OCI-LY7 (cell line): ENCODE results near the gene DCAF7. TPM values are rescaled to one million over a fixed set of nuclear protein-coding genes. Genes with fewer than 3 reads are reported as not detected.
A peak's percentile ranks its signal among the peaks of the same experiment; 100 is the strongest.

ENCODE experiments used
- BruUV-seq: library from RNA; stranded (reverse); fragments of 400-500 nt; replicated peaks from 2 replicates; lab custom pipeline; 2021; lab: Mats Ljungman, UMichigan
- CTCF ChIA-PET: fragments of 300-600 bp; sonication (Branson Sonifier 250); formaldehyde crosslinking; loops from one replicate; lab custom pipeline; 2022; ENCODE audit warnings: antibody characterized with exemption; ENCODE audit not compliant: unreplicated experiment; lab: Charles Lee
- POLR2A ChIA-PET: fragments of 300-600 bp; sonication (Branson Sonifier 250); formaldehyde crosslinking; loops from one replicate; lab custom pipeline; 2022; ENCODE audit warnings: antibody characterized with exemption; lab: Charles Lee
- DNase-seq: peaks from one replicate; pipeline ENCODE4 v3.0.0-alpha.2; 2015; ENCODE audit warnings: low spot score
- H2AFZ ChIP-seq: fragments of 200-600 bp; sonication (generic), shearing (Covaris generic); 2 replicates; pipeline ENCODE4 v1.6.1; 2014; ENCODE audit warnings: mild to moderate bottlenecking, antibody characterized with exemption, low read length, moderate library complexity
- H3K27ac ChIP-seq: fragments of 200-600 bp; sonication (generic); 2 replicates; pipeline ENCODE4 v1.5.1; 2014; ENCODE audit warnings: mixed run types, low read depth, mild to moderate bottlenecking, moderate library complexity, low read length, inconsistent platforms; ENCODE audit not compliant: poor library complexity, severe bottlenecking
- H3K36me3 ChIP-seq: fragments of 200-600 bp; sonication (generic); 2 replicates; pipeline ENCODE4 v1.6.1; 2014; ENCODE audit warnings: mild to moderate bottlenecking, antibody characterized with exemption, low read length, moderate library complexity, mixed read lengths; ENCODE audit not compliant: insufficient read depth
- H3K4me1 ChIP-seq: fragments of 200-600 bp; sonication (generic); 2 replicates; pipeline ENCODE4 v1.5.1; 2014; ENCODE audit warnings: mild to moderate bottlenecking, low read length; ENCODE audit not compliant: insufficient read depth, poor library complexity, severe bottlenecking
- H3K4me2 ChIP-seq: fragments of 200-600 bp; sonication (generic); 2 replicates; pipeline ENCODE4 v1.6.1; 2014; ENCODE audit warnings: mild to moderate bottlenecking, low read length
- H3K4me3 ChIP-seq: fragments of 200-600 bp; sonication (generic); 2 replicates; pipeline ENCODE4 v1.5.1; 2014; ENCODE audit warnings: mild to moderate bottlenecking, low read depth, low read length; ENCODE audit not compliant: poor library complexity, severe bottlenecking
- H3K79me2 ChIP-seq: fragments of 200-600 bp; sonication (generic); 2 replicates; pipeline ENCODE4 v1.6.1; 2016; ENCODE audit warnings: low read depth, mild to moderate bottlenecking, low read length, moderate library complexity, mixed read lengths; ENCODE audit not compliant: insufficient read depth
- H3K9me2 ChIP-seq: fragments of 200-600 bp; sonication (generic); 2 replicates; pipeline ENCODE4 v1.6.1; 2016; ENCODE audit warnings: mild to moderate bottlenecking, low read length, mixed read lengths; ENCODE audit not compliant: insufficient read depth
- H3K9me3 ChIP-seq: fragments of 200-600 bp; sonication (generic); 2 replicates; pipeline ENCODE4 v1.6.1; 2014; ENCODE audit warnings: mild to moderate bottlenecking, mixed run types, low read length, mixed read lengths
- H4K20me1 ChIP-seq: fragments of 200-600 bp; sonication (generic); 2 replicates; pipeline ENCODE4 v1.6.1; 2014; ENCODE audit warnings: mild to moderate bottlenecking, antibody characterized with exemption, low read length, moderate library complexity, mixed read lengths; ENCODE audit not compliant: insufficient read depth
- CTCF ChIP-seq: fragments of 200-600 bp; sonication (generic); conservative IDR thresholded peaks from 2 replicates; pipeline ENCODE4 v1.5.1; 2014; ENCODE audit warnings: mild to moderate bottlenecking, antibody characterized with exemption, low read length, moderate library complexity, mixed read lengths
- EZH2phosphoT487 ChIP-seq: fragments of 200-600 bp; sonication (generic); IDR thresholded peaks from 2 replicates; pipeline ENCODE4 v1.6.1; 2018; ENCODE audit warnings: low read depth, borderline replicate concordance, mild to moderate bottlenecking, mixed run types, antibody characterized with exemption, low read length, moderate library complexity, mixed read lengths
- intact Hi-C: fragments of 100-400 bp; cut with micrococcal nuclease; formaldehyde crosslinking; loops from one replicate; pipeline ENCODE4 v1.10.0; 2022; ENCODE audit not compliant: unreplicated experiment
- total RNA-seq, 2 experiments: library from RNA; depleted of rRNA in 1 of 2; stranded (reverse); fragments of >200 nt in 1 of 2; shearing (Covaris generic) in 1 of 2; gene quantifications; 2 replicates each; pipeline ENCODE4 v1.2.3, GENCODE V29; 2014 to 2022

The DCAF7 gene
- total RNA-seq, 2 experiments from 2014 or later, result 46.4 to 121 TPM

- Histone ChIP-seq H4K20me1 (peaks cover 1% of the 10 kb centered on the region; the same call in 1 of the 2 replicates), H2AFZ (no peak overlapping the region), H3K27ac (no peak overlapping the region), H3K79me2 (peaks cover 32% of the 10 kb centered on the region), H3K4me1 (peaks cover 2% of the 10 kb centered on the region), H3K4me2 (no peak overlapping the region), H3K36me3 (peaks cover 2% of the 10 kb centered on the region; the same call in 1 of the 2 replicates), H3K4me3 (no peak overlapping the region), H3K9me2 (no peaks in the 10 kb centered on the region), H3K9me3 (no peaks in the 10 kb centered on the region)
- CTCF ChIA-PET, result no interaction called here
- POLR2A ChIA-PET, result no interaction called here
- TF ChIP-seq EZH2phosphoT487 (no peak), CTCF (no peak)
- no peak for DNase-seq
- no TSS peak for BruUV-seq
- intact Hi-C loops, result no loop called here
Observed at GRCh38 chr17:63547083-63547523, 3.2 kb upstream of the DCAF7 start.

DNA sequence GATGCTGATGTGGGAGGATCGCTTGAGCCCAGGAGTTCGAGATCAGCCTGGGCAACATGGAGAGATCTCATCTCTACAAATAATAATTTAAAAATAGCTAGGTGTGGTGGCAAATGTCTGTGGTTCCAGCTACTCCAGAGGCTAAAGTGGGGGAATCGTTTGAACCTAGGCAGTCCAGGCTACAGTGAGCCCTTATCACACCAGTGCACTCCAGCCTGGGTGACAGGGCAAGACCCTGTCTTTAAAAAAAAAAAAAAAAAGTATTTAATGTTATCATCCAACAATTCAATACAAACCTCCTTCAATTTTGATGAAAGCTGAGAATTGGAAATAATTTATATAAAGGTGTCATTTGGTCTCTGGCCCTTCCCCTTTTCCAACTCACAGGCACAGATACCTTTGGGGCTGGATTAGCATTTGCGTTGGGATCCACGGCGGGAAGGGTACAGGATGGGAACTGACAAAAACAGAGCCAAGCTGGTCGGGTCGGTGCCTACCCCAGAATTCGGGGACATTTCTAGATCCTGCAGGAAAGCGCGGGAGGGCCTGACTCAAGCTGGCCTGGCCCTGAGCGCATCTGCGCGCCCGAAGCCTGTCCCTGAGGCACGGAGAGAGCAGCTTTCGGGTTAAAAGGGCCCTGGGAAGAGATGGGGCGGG, 860 bp upstream of the DCAF7 start:
- no peaks in the 10 kb centered on the region for H3K9me2 ChIP-seq
- BruUV-seq, result TSS peak; percentile 92
- TF ChIP-seq EZH2phosphoT487 (no peak), CTCF (no peak)
- H3K27ac ChIP-seq, result peak overlapping the region; percentile 89
- POLR2A ChIA-PET, result interaction anchor here (0.5 to 1.1 kb wide), 5 partner anchors 17 to 1785 kb away, joined by 3 to 4 read pairs (median 3); no protein-coding TSS in a partner anchor
- no peaks in the 10 kb centered on the region for H3K9me3 ChIP-seq
- peak overlapping the region; percentile 86 for H3K4me2 ChIP-seq
- intact Hi-C loops, result no loop called here
- peaks cover 25% of the 10 kb centered on the region for H3K36me3 ChIP-seq
- H2AFZ ChIP-seq, result peak overlapping the region; percentile 77
- H3K79me2 ChIP-seq, result peaks cover 55% of the 10 kb centered on the region
- H3K4me1 ChIP-seq, result peaks cover 16% of the 10 kb centered on the region
- peaks cover 15% of the 10 kb centered on the region for H4K20me1 ChIP-seq
- H3K4me3 ChIP-seq, result peak overlapping the region; percentile 94
- CTCF ChIA-PET, result no interaction called here
- DNase-seq, result no peak
